GM21528 (cell line): ENCODE results near the gene SUMO3.

ENCODE experiments used
- ATAC-seq: cut with Tn5 transposase; IDR thresholded peaks from one replicate; pipeline ENCODE4 v1.9.1; 2021; ENCODE audit warnings: mild to moderate bottlenecking, moderate library complexity; ENCODE audit not compliant: unreplicated experiment, low FRiP score

Gene SUMO3

GRCh38 chr21:44847261-44848056 lies 29.6 kb upstream of the SUMO3 start:
- no peak for ATAC-seq

- no peak for ATAC-seq
Observed at GRCh38 chr21:44846485-44847260, 28.8 kb upstream of the SUMO3 start.

GRCh38 chr21:44846224-44846484 lies 28.3 kb upstream of the SUMO3 start:
- no peak for ATAC-seq

GRCh38 chr21:44845418-44846223 lies 27.8 kb upstream of the SUMO3 start:
- no peak for ATAC-seq

GRCh38 chr21:44844256-44844655 lies 26.4 kb upstream of the SUMO3 start:
- ATAC-seq, result no peak

- ATAC-seq, result no peak
Observed at GRCh38 chr21:44842721-44843445, 25.0 kb upstream of the SUMO3 start.

- ATAC-seq, result no peak
Observed at GRCh38 chr21:44842087-44842486, 24.2 kb upstream of the SUMO3 start.

- ATAC-seq, result no peak
Observed at GRCh38 chr21:44840771-44841170, 22.9 kb upstream of the SUMO3 start.

GRCh38 chr21:44838951-44839350 lies 21.1 kb upstream of the SUMO3 start:
- ATAC-seq, result no peak

GRCh38 chr21:44838039-44838895 lies 20.4 kb upstream of the SUMO3 start:
- no peak for ATAC-seq

GRCh38 chr21:44837537-44837936 lies 19.7 kb upstream of the SUMO3 start:
- ATAC-seq, result no peak

- ATAC-seq, result no peak
Observed at GRCh38 chr21:44836666-44837471, 19.0 kb upstream of the SUMO3 start.

GRCh38 chr21:44836349-44836665 lies 18.4 kb upstream of the SUMO3 start:
- ATAC-seq, result no peak

- ATAC-seq, result no peak
Observed at GRCh38 chr21:44835647-44835973, 17.7 kb upstream of the SUMO3 start.

GRCh38 chr21:44834951-44835646 lies 17.2 kb upstream of the SUMO3 start:
- ATAC-seq, result no peak

GRCh38 chr21:44834231-44834950 lies 16.5 kb upstream of the SUMO3 start:
- ATAC-seq, result no peak

GRCh38 chr21:44833663-44834062 lies 15.8 kb upstream of the SUMO3 start:
- ATAC-seq, result no peak
